GM12878 (cell line): ENCODE results near the gene SKIC8. TPM values are rescaled to one million over a fixed set of nuclear protein-coding genes. Genes with fewer than 3 reads are reported as not detected.

Experiments used
- ATAC-seq: fragments of 200-7000 bp; cut with Tn5 transposase; 3 replicates; pipeline ENCODE4 v1.9.1; 2020; ENCODE audit warnings: mild to moderate bottlenecking, moderate library complexity
- BruUV-seq: library from RNA; stranded (reverse); fragments of 400-500 nt; replicated peaks from 2 replicates; lab custom pipeline; 2021; lab: Mats Ljungman, UMichigan
- CTCF ChIA-PET: fragments of 300-600 bp; sonication (Branson Sonifier 250); formaldehyde crosslinking; extraction: SDS; loops from one replicate; lab custom pipeline; 2021; ENCODE audit warnings: inconsistent platforms; lab: Yijun Ruan, JAX
- POLR2A ChIA-PET: fragments of 350-600 bp; formaldehyde crosslinking; extraction: SDS; loops from one replicate; lab custom pipeline; 2021; ENCODE audit warnings: inconsistent platforms; lab: Charles Lee
- RAD21 ChIA-PET: fragments of 300-600 bp; sonication (Branson Sonifier 250); formaldehyde crosslinking; loops from one replicate; lab custom pipeline; 2023; ENCODE audit warnings: antibody characterized with exemption; ENCODE audit not compliant: unreplicated experiment; lab: Charles Lee
- SMC1A ChIA-PET: fragments of 300-600 bp; sonication (Branson Sonifier 250); formaldehyde crosslinking; loops from one replicate; lab custom pipeline; 2023; ENCODE audit not compliant: unreplicated experiment, uncharacterized antibody; lab: Charles Lee
- DNase-seq: peaks from one replicate; pipeline ENCODE4 v3.0.0-alpha.2; 2011; ENCODE audit warnings: low read depth, low spot score
- FAIRE-seq: peaks from 3 replicates; lab custom pipeline; 2011; peaks lifted over from hg19 to GRCh38; lab: Jason Lieb, UNC
- H2AFZ ChIP-seq: 2 replicates; pipeline ENCODE4 v1.6.0; 2011; ENCODE audit warnings: low read depth, low read length, control low read depth; ENCODE audit not compliant: control insufficient read depth
- H3K27ac ChIP-seq: 2 replicates; pipeline ENCODE4 v1.5.1; 2011; ENCODE audit warnings: control low read depth; ENCODE audit not compliant: control insufficient read depth, insufficient read depth
- H3K27me3 ChIP-seq, 2 experiments: replicated peaks in 1 of 2; 2 replicates each; pipeline versions ENCODE4 v1.6.0 to v1.6.1; 2011; ENCODE audit warnings: low read length in 1 of 2; ENCODE audit not compliant: control insufficient read depth in 2 of 2, insufficient read depth in 2 of 2
- H3K36me3 ChIP-seq, 2 experiments: 2 replicates each; pipeline ENCODE4 v1.5.1; 2011; ENCODE audit warnings: low read length in 1 of 2; ENCODE audit not compliant: control insufficient read depth in 2 of 2, insufficient read depth in 2 of 2
- H3K4me1 ChIP-seq: 2 replicates; pipeline ENCODE4 v1.6.1; 2011; ENCODE audit warnings: mild to moderate bottlenecking, low read length, moderate library complexity, mixed read lengths; ENCODE audit not compliant: control insufficient read depth, insufficient read depth
- H3K4me2 ChIP-seq: 2 replicates; pipeline ENCODE4 v1.6.0; 2011; ENCODE audit warnings: control low read depth; ENCODE audit not compliant: control insufficient read depth, insufficient read depth
- H3K4me3 ChIP-seq: fragments of 200-600 bp; sonication (generic); 2 replicates; pipeline ENCODE4 v1.5.1; 2016
- H3K79me2 ChIP-seq: 2 replicates; pipeline ENCODE4 v1.6.0; 2011; ENCODE audit warnings: low read length; ENCODE audit not compliant: control insufficient read depth, insufficient read depth
- H3K9ac ChIP-seq: 2 replicates; pipeline ENCODE4 v1.8.0; 2011; ENCODE audit warnings: low read length, control low read depth, mixed read lengths; ENCODE audit not compliant: control insufficient read depth, insufficient read depth
- H3K9me3 ChIP-seq: replicated peaks from 3 replicates; pipeline ENCODE4 v1.5.1; 2011; ENCODE audit warnings: mild to moderate bottlenecking, low read length; ENCODE audit not compliant: control insufficient read depth, insufficient read depth
- H4K20me1 ChIP-seq: 2 replicates; pipeline ENCODE4 v1.6.0; 2011; ENCODE audit not compliant: control insufficient read depth, insufficient read depth
- CBFB ChIP-seq: IDR thresholded peaks from 2 replicates; pipeline ENCODE4 v1.6.1; 2016; ENCODE audit warnings: antibody characterized with exemption, low read depth
- DPF2 ChIP-seq: fragments of 450-650 bp; IDR thresholded peaks from 2 replicates; pipeline ENCODE4 v1.6.1; 2017; ENCODE audit warnings: mild to moderate bottlenecking
- EGR1 ChIP-seq, 2 experiments: IDR thresholded peaks; 1 replicate in 1 of 2; 2 replicates in 1 of 2; pipeline ENCODE4 v1.6.1; 2011 to 2012; ENCODE audit warnings: low read depth in 2 of 2, low read length in 2 of 2, borderline replicate concordance in 1 of 2, mild to moderate bottlenecking in 1 of 2, moderate library complexity in 1 of 2
- JUNB ChIP-seq: IDR thresholded peaks from 2 replicates; pipeline ENCODE4 v1.6.1; 2016; ENCODE audit warnings: antibody characterized with exemption, mild to moderate bottlenecking
- KAT2A ChIP-seq: conservative IDR thresholded peaks from 2 replicates; pipeline ENCODE4 v1.6.1; 2011; ENCODE audit warnings: low read depth, low read length; ENCODE audit not compliant: control insufficient read depth
- MYC ChIP-seq: IDR thresholded peaks from 2 replicates; pipeline ENCODE4 v1.6.1; 2011; ENCODE audit warnings: mild to moderate bottlenecking, low read length, moderate library complexity, inconsistent platforms; ENCODE audit not compliant: insufficient read depth, insufficient replicate concordance, insufficient read length, severe bottlenecking
- NBN ChIP-seq: fragments of 450-650 bp; IDR thresholded peaks from 2 replicates; pipeline ENCODE4 v1.6.1; 2016
- NFYB ChIP-seq: IDR thresholded peaks from 2 replicates; pipeline ENCODE4 v1.6.1; 2011; ENCODE audit warnings: low read depth, mild to moderate bottlenecking, low read length, improper control_type of control experiment, moderate library complexity; ENCODE audit not compliant: insufficient read depth
- POLR2AphosphoS2 ChIP-seq: IDR thresholded peaks from 2 replicates; pipeline ENCODE4 v1.6.1; 2011; ENCODE audit warnings: low read depth, mild to moderate bottlenecking, low read length, improper control_type of control experiment, moderate library complexity
- POU2F2 ChIP-seq: IDR thresholded peaks from 3 replicates; pipeline ENCODE4 v1.6.1; 2011; ENCODE audit warnings: low read depth, mild to moderate bottlenecking, low read length, borderline replicate concordance
- RFX5 ChIP-seq: IDR thresholded peaks from 2 replicates; pipeline ENCODE4 v1.6.1; 2011; ENCODE audit warnings: low read depth, low read length, improper control_type of control experiment
- RUNX3 ChIP-seq: IDR thresholded peaks from 2 replicates; pipeline ENCODE4 v1.6.1; 2012; ENCODE audit warnings: low read length, inconsistent platforms
- SIN3A ChIP-seq: IDR thresholded peaks from 2 replicates; pipeline ENCODE4 v1.6.1; 2012; ENCODE audit warnings: low read depth, low read length, improper control_type of control experiment
- SIX5 ChIP-seq: IDR thresholded peaks from 2 replicates; pipeline ENCODE4 v1.6.1; 2011; ENCODE audit warnings: mild to moderate bottlenecking, low read depth, low read length, moderate library complexity; ENCODE audit not compliant: severe bottlenecking
- WGBS: methylation state at CpG from one replicate; pipeline ENCODE4 v1.1.6; 2016; ENCODE audit warnings: low lambda C conversion rate; ENCODE audit not compliant: insufficient replicate concordance, insufficient coverage; ENCODE audit errors: missing lambda C conversion rate; 5-methylcytosine and 5-hydroxymethylcytosine counted together
- in situ Hi-C: fragments of 300-500 bp; cut with MboI; formaldehyde crosslinking; loops from 9 replicates; pipeline ENCODE4 v1.14.3; 2018; ENCODE audit warnings: mixed read lengths
- intact Hi-C: fragments of 100-400 bp; cut with micrococcal nuclease; formaldehyde crosslinking; loops from one replicate; pipeline ENCODE4 v1.14.2; 2022; ENCODE audit not compliant: unreplicated experiment
- polyA plus RNA-seq, 11 experiments: library from polyadenylated mRNA; depleted of rRNA in 4 of 11; unstranded in 6 of 11; stranded (reverse) in 5 of 11; fragments of >200 nt; fragmentation: Nextera tagmentation in 4 of 11; fragmentation: Illumina TruSeq in 1 of 11; extraction: Ambion mirVana in 4 of 11; extraction: Trizol in 1 of 11; gene quantifications; 1 replicate in 1 of 11; 2 replicates in 10 of 11; pipeline versions ENCODE4 v1.2.1 to v1.2.3, GENCODE V29; 2011 to 2016; ENCODE audit warnings: inconsistent platforms in 2 of 11, missing spikeins in 2 of 11, low read depth in 1 of 11
- total RNA-seq, 4 experiments: library from RNA; depleted of rRNA in 3 of 4; stranded (reverse); fragments of >200 nt in 3 of 4; fragmentation: Illumina TruSeq in 1 of 4; extraction: Trizol in 1 of 4; gene quantifications; 2 replicates each; pipeline versions ENCODE4 v1.2.1 to v1.2.3, GENCODE V29; 2013 to 2021
- TF ChIP-seq, protein P1 (sequence below): fragments of 450-650 bp; IDR thresholded peaks from 2 replicates; pipeline ENCODE4 v1.6.1; 2017; ENCODE audit warnings: mild to moderate bottlenecking
- TF ChIP-seq, protein P2 (sequence below): fragments of 450-650 bp; IDR thresholded peaks from 2 replicates; pipeline ENCODE4 v1.6.1; 2018; ENCODE audit warnings: borderline replicate concordance, mild to moderate bottlenecking; ENCODE audit not compliant: partially characterized antibody
- TF ChIP-seq, protein P3 (sequence below): fragments of 450-650 bp; IDR thresholded peaks from 2 replicates; pipeline ENCODE4 v1.6.1; 2017; ENCODE audit warnings: borderline replicate concordance

SKIC8 gene
- total and polyA plus RNA-seq, 10 of the 15 experiments (the other 5 are each of a cell fraction or from before 2014, with no cell fraction given): 57.0 to 288 (median 128) TPM

DNA sequence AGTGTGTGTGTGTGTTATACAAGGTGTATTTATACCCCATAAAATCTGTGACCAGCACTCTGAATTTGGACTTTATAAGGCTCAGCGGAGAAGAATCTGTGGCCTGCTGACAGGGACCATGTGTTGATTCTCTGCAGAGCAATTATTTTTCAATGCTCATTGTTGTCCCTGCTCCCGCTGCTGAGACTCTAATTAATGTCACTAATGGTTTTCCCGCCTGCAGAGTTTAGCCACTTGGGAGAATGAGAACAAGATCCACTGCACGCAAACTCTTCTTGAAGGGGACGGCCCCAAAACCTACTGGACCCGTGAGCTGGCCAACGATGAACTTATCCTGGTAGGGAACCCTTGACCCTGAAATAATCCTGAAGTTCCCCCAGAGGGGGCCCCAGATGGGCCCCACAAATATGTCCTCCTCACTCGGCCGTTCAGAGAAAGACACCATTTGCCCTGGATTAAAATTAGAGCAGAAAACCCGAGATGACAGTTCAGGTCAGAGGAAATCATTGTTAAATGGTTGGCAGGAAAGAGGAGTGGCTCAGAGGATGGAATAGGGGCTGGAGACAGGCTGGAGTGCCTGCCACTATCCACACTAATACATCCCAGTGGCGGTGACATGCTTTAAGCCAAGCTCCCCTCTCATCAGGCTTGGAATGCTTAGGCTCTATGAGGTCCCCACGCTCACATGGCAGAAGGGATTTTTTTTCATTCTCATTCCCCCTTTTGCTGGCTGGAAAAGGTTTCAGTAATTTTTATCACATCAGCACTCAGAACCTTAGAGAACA is 44.1 kb upstream of the SKIC8 start (continued):
- TF ChIP-seq, protein P1, sequence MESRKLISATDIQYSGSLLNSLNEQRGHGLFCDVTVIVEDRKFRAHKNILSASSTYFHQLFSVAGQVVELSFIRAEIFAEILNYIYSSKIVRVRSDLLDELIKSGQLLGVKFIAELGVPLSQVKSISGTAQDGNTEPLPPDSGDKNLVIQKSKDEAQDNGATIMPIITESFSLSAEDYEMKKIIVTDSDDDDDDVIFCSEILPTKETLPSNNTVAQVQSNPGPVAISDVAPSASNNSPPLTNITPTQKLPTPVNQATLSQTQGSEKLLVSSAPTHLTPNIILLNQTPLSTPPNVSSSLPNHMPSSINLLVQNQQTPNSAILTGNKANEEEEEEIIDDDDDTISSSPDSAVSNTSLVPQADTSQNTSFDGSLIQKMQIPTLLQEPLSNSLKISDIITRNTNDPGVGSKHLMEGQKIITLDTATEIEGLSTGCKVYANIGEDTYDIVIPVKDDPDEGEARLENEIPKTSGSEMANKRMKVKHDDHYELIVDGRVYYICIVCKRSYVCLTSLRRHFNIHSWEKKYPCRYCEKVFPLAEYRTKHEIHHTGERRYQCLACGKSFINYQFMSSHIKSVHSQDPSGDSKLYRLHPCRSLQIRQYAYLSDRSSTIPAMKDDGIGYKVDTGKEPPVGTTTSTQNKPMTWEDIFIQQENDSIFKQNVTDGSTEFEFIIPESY: no peak
- TF ChIP-seq SIX5 (no peak), RFX5 (no peak)

DNA sequence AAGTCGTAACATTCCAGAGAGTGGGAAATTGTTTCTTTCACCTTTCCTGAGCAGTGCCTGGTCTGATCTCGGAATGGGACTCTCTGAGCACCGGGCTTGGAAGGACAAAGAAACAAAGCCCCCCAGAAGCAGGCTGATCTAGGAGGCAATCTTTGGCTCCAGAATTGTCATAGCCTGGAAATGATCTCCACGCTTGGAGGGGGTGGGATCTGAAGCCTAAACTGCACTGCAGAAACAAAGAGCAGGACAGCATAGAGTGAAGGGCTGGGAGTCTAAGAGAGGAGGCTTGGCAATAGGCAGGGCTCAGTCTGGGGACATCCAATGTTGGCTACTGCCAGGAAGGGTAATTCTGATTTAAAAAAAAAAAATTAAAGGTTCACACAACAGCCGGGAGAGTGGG is 42.6 kb upstream of the SKIC8 start:
- no TSS peak for BruUV-seq
- intact Hi-C loops: no loop called here

More for the DNA sequence above, 42.6 kb upstream of the SKIC8 start:
- no peaks in the 10 kb centered on the region for H3K79me2 ChIP-seq
- no peak for ATAC-seq
- 15% methylated on average over 5 of the region's 5 CpGs for WGBS
- H3K9me3 ChIP-seq: no peaks in the 10 kb centered on the region
- no peaks in the 10 kb centered on the region for H3K36me3 ChIP-seq
- no peak for DNase-seq
- no peak overlapping the region for H3K9ac ChIP-seq
- ChIA-PET RAD21 (no interaction called here), POLR2A (no interaction called here), SMC1A (no interaction called here), CTCF (no interaction called here)
- TF ChIP-seq NBN (no peak), DPF2 (no peak), SIN3A (no peak), CBFB (no peak), POLR2AphosphoS2 (no peak), RUNX3 (no peak), EGR1 (IDR thresholded peaks at IDR 0.05; ENCODE audit: borderline replicate concordance in 1 of 2, low read depth in 2 of 2, low read length in 2 of 2) (no peak), JUNB (no peak), RFX5 (no peak), NFYB (no peak), MYC (no peak), POU2F2 (no peak), KAT2A (no peak)
- TF ChIP-seq, protein P2, sequence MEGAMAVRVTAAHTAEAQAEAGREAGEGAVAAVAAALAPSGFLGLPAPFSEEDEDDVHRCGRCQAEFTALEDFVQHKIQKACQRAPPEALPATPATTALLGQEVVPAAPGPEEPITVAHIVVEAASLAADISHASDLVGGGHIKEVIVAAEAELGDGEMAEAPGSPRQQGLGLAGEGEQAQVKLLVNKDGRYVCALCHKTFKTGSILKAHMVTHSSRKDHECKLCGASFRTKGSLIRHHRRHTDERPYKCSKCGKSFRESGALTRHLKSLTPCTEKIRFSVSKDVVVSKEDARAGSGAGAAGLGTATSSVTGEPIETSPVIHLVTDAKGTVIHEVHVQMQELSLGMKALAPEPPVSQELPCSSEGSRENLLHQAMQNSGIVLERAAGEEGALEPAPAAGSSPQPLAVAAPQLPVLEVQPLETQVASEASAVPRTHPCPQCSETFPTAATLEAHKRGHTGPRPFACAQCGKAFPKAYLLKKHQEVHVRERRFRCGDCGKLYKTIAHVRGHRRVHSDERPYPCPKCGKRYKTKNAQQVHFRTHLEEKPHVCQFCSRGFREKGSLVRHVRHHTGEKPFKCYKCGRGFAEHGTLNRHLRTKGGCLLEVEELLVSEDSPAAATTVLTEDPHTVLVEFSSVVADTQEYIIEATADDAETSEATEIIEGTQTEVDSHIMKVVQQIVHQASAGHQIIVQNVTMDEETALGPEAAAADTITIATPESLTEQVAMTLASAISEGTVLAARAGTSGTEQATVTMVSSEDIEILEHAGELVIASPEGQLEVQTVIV: no peak
- TF ChIP-seq, protein P3, sequence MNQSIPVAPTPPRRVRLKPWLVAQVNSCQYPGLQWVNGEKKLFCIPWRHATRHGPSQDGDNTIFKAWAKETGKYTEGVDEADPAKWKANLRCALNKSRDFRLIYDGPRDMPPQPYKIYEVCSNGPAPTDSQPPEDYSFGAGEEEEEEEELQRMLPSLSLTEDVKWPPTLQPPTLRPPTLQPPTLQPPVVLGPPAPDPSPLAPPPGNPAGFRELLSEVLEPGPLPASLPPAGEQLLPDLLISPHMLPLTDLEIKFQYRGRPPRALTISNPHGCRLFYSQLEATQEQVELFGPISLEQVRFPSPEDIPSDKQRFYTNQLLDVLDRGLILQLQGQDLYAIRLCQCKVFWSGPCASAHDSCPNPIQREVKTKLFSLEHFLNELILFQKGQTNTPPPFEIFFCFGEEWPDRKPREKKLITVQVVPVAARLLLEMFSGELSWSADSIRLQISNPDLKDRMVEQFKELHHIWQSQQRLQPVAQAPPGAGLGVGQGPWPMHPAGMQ: no peak
- in situ Hi-C loops: no loop called here
- no peaks in the 10 kb centered on the region for H3K4me1 ChIP-seq
- H2AFZ ChIP-seq: no peak overlapping the region
- H3K4me2 ChIP-seq: no peak overlapping the region
- no peak for FAIRE-seq
- no peak overlapping the region for H3K27ac ChIP-seq
- peaks cover 11 to 14% of the 10 kb centered on the region in 2 experiments for H3K27me3 ChIP-seq
- H3K4me3 ChIP-seq: no peak overlapping the region
- H4K20me1 ChIP-seq: no peaks in the 10 kb centered on the region
